Stimulated activated CD4-positive, alpha-beta T cell treated with anti-CD3 and anti-CD28 coated beads, Interleukin-4, amount 100 ng/mL, for 48 hours (primary cell): ENCODE measurements around the gene FUCA1.

Experiments used
- DNase-seq, 2 donors: peaks; one replicate each; pipeline ENCODE4 v3.0.0-alpha.2; 2020; ENCODE audit warnings: low read depth in 2 of 2

The FUCA1 gene

DNA sequence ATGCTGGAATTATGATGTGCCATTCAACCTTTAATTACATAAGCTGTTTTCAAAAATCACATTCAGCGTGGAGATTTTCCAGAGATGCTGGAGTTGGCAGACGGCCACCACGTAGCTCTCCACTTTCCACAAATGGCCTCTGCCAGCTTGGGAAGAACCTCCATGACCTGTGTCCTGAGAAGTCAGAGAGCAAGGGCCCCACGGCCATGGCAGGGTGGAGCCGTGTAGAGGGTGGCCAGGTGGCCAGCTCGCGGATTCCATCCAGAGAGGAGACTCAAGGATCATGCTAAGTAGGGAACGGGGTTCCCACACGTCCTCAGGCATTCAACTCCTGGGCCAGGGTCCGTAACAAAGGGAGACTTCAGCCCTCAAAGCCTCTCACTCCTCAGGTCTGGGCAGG lies 66.2 kb downstream of the FUCA1 start:
- DNase-seq = no peak

DNA sequence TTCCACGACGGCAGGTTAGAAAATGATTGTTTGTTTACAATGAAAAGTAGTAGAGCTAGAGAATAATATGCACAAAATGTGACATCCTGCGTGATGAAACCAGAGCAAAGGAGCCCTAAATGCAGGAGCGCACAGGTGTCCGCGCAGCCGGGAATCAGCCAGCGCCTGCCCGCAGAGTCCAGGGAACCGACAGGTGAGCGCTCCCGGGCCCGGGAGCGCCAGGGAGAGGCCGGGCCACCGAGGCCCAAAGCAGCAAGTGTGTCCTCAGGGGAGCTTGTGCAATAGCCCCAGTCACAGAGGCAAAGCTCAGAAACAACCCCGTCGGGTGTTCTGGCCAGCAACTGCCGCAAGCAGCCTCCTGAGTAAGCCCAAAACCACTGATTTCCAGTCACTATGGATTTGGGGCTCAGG lies 66.7 kb downstream of the FUCA1 start:
- DNase-seq = no peak

DNA sequence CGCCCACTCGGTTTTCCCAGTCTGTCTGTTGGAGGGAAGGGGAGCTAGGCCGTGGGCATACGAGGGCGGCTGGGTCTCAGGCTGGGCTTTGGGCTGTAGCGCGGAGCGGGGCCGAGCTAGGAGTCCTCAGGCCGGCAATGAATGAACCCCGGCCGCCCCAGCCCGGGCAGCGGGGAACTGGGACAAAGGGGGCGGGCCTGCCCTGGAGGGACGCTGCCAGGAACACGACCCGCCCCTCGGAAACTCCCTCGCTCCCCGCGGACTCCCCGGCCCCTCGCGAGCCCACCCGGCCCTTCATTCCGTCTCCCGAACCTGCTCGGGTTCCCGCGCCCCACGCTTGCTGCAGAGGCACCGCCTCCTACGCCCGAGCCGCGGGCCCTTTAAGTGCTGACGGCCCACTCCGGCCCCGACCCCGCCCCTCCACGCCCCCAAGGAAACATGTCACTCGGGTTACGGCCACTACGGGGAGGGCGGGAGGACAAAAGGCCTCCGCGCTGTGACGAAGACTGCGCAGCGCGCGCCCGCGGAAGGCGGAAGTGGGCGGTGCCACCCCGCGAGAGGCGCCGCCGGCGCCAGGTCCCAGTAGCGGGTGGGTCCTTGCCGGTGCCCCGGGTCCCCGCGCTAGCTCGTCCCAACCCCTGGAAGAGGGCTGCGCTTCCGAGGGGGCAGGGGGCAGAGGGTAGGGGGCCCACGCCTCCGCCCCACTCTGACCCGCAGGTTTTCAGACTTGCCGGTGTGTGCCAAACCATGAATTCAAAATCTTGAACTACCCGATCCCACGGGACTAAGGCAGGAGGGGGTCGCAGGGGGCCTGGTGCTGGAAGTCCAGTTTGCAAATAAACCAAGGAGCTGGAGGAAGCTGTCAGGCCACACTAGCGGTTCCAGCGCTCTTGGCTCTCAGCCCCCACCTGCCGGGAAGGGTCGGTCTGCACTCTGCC lies 67.4 kb downstream of the FUCA1 start, which contains the start of gene GALE:
Gene GALE, minus strand, starts transcription at position 355 of the 938 bp plus-strand sequence. CDS start 1,747 bp downstream, outside the sequence.
- peak; percentile 96 to 99 for DNase-seq

DNA sequence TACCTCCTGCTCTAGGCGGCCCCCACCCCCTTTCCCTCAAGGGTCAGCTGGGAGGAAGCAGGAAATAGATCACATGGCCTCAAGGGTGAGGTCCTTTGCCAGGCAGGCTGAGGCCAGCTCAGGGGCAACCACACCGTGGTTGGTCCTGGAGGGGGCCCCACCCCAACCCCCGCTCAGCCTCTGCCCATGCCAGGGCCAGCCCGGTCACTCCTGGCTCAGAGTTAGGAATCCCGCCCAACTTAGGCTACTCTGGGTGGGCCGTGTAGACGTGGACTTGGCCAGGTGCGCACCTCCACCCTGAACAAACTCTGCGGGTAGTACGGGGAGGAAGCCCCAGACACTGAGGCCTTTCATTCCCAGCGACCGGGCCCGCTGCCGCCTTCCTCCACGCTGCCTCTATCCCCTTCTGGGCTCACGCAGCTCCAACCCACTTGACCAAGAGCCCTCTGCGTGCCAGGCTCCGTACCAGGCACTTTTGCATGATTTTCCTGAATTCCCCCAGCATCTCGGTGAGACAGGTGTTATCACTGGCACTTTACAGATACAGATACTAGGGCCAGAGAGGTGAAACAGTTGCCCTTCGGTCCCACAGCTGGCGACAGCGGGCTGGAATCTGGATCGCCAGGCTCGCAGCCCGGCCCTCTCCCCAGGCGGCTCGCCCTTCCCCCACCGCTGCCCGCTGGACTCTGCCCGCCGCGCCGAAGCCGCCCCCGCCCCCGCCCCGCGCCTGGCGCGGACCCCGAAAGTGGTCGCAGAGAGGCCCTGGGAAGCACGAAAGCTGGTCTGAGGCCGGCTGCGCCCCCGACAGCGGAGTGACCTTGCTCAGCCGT lies 68.3 kb downstream of the FUCA1 start:
- DNase-seq = no peak

DNA sequence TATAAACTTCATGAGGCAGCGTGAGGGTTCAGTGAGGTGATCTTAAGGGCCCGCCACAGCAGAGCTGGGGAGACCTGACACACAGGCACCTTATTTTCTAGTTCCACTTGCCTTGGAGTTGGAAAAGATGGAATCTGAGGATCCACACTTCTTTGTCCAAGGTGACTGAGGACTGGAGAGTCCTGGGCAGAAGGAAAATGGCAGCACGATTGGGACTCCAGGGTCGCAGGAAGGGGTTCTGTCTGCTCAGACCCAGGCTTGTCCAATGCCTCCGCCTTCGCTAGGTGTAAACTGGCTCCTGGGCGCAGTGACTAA lies 68.9 kb downstream of the FUCA1 start:
- DNase-seq = no peak

DNA sequence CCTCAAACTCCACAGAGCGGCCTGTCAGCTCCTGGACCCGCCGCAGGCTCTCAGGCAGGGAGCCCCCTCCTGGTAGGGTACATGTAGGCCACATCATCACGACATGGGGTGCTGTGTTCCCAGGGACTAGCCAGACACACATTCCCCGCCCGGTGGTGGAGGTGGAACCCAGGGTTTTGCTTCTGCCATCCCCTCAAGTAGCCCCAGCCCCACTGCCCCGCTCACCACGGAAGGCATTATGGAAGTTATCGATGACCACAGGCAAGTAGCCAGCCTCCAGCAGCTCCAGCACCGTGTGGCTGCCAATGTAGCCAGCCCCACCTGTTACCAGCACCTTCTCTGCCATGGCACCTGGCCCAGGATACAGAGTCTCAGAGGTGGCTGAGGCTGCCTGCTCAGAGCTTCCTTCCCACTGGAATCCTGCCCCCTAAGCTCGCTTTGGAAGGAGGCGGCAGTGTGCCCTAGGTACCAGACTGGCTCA lies 69.4 kb downstream of the FUCA1 start:
- DNase-seq = no peak

DNA sequence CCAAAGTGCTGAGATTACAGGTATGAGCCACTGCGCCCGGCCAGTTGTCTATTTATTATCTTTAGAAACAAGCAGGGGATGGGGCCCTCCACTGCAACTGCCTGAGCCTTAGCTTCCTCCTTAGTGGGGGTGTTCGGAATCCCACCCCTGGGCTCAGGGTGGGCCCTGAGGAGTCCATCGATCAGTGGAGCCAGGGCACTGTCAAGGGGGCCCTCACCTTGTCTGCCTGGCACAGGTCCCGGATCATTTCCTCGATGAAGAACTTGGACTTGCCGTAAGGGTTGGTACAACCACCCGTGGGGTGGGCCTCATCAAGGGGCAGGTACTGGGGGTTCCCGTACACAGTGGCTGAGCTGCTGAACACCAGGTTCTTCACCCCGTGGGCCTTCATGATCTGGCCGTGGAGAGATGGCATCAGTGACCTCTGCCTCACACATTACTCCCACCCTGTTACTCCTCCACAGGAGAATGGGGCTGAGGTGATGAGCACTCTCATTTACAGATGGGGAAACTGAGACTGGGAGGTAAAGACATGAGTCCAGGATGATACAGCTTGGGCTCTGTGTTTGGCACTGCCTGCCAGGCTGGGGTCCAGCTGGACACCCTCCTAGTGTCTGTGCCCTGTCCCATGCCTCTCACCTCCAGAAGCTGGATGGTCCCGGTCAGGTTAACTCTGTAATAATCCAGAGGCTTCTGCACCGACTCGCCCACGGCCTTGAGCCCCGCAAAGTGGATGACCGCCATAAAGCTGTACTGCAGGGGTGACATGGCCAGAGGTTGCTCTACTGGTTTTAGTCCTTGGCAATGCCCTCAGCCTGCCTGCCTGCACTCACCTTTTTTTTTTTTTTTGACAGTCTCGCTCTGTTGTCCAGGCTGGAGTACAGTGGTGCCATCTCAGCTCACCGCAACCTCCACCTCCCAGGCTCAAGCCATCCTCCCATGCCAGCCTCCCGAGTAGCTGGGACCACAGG lies 70.3 kb downstream of the FUCA1 start:
- no peak for DNase-seq

DNA sequence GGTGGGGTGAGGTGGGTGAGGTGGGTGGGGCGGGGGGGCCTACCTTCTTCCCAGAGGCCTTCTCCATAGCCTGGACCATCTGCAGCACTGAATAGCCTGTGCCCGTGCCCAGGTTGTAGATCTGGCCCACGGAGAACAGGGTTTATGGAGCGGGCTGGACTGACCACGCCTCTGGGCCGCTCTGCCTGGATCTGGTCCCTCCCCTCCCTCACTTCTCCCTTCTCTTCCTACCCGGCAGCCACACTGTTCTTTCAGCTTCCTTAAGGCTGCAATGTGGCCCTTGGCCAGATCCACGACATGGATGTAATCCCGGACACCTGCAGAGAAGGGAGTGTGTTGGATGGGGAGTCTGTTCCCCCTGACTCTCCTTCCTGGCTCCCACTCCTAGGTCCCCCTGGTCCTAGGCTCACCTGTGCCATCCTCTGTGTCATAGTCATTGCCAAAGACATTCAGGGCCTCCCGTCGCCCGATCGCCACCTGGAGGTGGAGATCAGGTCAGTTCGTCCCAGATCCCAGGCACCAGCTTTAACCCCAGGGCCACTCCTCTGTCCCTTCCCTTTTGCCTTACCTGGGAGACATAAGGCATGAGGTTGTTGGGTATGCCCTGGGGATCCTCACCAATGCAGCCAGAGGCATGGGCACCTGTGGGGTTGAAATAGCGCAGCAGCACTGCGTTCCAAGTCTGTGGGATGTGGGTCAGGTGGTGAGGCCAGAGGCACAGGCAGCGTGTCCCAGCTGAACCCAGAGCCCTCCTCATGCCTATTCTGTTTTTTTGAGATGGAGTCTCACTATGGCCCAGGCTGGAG lies 71.4 kb downstream of the FUCA1 start:
- DNase-seq = no peak

DNA sequence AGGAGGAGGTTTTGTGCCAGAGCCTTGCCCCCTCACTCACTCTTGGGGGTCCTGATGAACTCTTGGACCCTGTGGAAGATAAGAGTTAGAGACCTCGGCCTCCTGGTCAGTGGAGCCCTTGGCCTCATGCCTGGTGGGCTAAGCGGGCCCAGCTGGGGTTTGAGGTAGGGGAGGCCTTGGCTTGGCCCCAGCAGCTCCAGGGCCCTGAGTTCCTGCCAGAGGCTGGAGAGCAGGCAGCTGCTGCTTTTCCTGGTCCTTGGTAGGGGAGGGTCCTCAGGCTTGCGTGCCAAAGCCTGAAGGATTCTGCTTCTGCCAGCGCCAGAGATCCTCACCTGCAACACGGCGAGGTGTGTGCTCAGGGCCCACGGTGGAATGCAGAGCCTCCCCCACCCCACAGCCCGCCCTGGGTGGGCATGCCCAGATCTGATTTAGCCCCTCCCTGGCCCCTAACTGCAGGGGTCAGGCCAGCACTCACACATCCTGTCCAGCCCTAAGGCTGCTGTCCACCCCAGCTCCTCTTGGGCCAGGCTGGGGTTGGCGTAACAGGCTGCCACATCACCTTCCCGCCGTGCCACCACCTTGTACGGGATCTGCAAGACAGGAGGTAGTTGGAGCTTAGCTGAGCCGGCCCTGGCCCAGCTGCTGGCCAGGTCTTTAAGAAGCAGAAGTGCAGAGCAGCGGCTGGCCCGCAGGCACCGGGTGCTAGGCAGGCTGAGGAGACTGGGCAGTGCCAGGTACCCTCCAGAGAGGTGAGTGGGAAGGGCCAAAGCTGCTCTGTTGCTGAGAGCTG lies 72.2 kb downstream of the FUCA1 start:
- DNase-seq = no peak
